H9 (cell line): ENCODE data around the gene DNAH8. TPM values are rescaled to one million over a fixed set of nuclear protein-coding genes. Genes with fewer than 3 reads are reported as not detected.

ENCODE experiments used
- DNase-seq: peaks from one replicate; pipeline ENCODE4 v3.0.0-alpha.2; 2017
- H2AFZ ChIP-seq: one replicate; pipeline ENCODE4 v1.6.1; 2013; ENCODE audit warnings: mild to moderate bottlenecking, low read length, control low read depth, moderate library complexity
- H2AK5ac ChIP-seq: 2 replicates; pipeline ENCODE4 v1.6.1; 2013; ENCODE audit warnings: low read length, control low read depth, mixed read lengths; ENCODE audit not compliant: insufficient read length
- H2BK120ac ChIP-seq: one replicate; pipeline ENCODE4 v1.6.1; 2013; ENCODE audit warnings: low read depth, mild to moderate bottlenecking, low read length, control low read depth, inconsistent platforms; ENCODE audit not compliant: poor library complexity, severe bottlenecking
- H2BK12ac ChIP-seq: 2 replicates; pipeline ENCODE4 v1.6.1; 2013; ENCODE audit warnings: low read length, control low read depth, mixed read lengths, low read depth; ENCODE audit not compliant: insufficient read length
- H2BK15ac ChIP-seq: 2 replicates; pipeline ENCODE4 v1.6.1; 2013; ENCODE audit warnings: low read depth, low read length, control low read depth
- H2BK20ac ChIP-seq: one replicate; pipeline ENCODE4 v1.6.1; 2013; ENCODE audit warnings: low read depth, mild to moderate bottlenecking, low read length, control low read depth, inconsistent platforms; ENCODE audit not compliant: poor library complexity, severe bottlenecking
- H2BK5ac ChIP-seq: 2 replicates; pipeline ENCODE4 v1.6.1; 2013; ENCODE audit warnings: low read length, control low read depth, mixed read lengths; ENCODE audit not compliant: insufficient read length
- H3K14ac ChIP-seq: 2 replicates; pipeline ENCODE4 v1.6.1; 2013; ENCODE audit warnings: low read length, control low read depth; ENCODE audit not compliant: insufficient read depth
- H3K18ac ChIP-seq: 2 replicates; pipeline ENCODE4 v1.6.1; 2013; ENCODE audit warnings: low read depth, mild to moderate bottlenecking, mixed read lengths, low read length, control low read depth; ENCODE audit not compliant: insufficient read length
- H3K23ac ChIP-seq: 2 replicates; pipeline ENCODE4 v1.6.1; 2013; ENCODE audit warnings: low read length, control low read depth, mixed read lengths, low read depth; ENCODE audit not compliant: insufficient read length
- H3K23me2 ChIP-seq: 2 replicates; pipeline ENCODE4 v1.6.1; 2013; ENCODE audit warnings: low read depth, mild to moderate bottlenecking, mixed read lengths, low read length, control low read depth; ENCODE audit not compliant: insufficient read length, poor library complexity, severe bottlenecking
- H3K27ac ChIP-seq: 2 replicates; pipeline ENCODE4 v1.5.1; 2013; ENCODE audit warnings: low read length, control low read depth, mixed read lengths, low read depth; ENCODE audit not compliant: insufficient read length
- H3K27me3 ChIP-seq: 2 replicates; pipeline ENCODE4 v1.6.1; 2013; ENCODE audit warnings: low read length, control low read depth, inconsistent platforms; ENCODE audit not compliant: insufficient read depth
- H3K4ac ChIP-seq: 2 replicates; pipeline ENCODE4 v1.6.1; 2013; ENCODE audit warnings: low read depth, mild to moderate bottlenecking, control low read depth, inconsistent platforms, low read length, moderate library complexity
- H3K4me1 ChIP-seq: 2 replicates; pipeline ENCODE4 v1.6.1; 2013; ENCODE audit warnings: low read length, control low read depth, inconsistent platforms; ENCODE audit not compliant: insufficient read depth
- H3K4me2 ChIP-seq: 2 replicates; pipeline ENCODE4 v1.6.1; 2013; ENCODE audit warnings: low read length, control low read depth, mixed read lengths; ENCODE audit not compliant: insufficient read length, insufficient read depth
- H3K56ac ChIP-seq: 2 replicates; pipeline ENCODE4 v1.6.1; 2013; ENCODE audit warnings: low read depth, mild to moderate bottlenecking, mixed read lengths, low read length, control low read depth; ENCODE audit not compliant: insufficient read length
- H3K79me1 ChIP-seq: 2 replicates; pipeline ENCODE4 v1.6.1; 2013; ENCODE audit warnings: low read depth, mild to moderate bottlenecking, moderate library complexity, low read length, control low read depth, inconsistent platforms; ENCODE audit not compliant: insufficient read depth, poor library complexity, severe bottlenecking
- H3K79me2 ChIP-seq: 2 replicates; pipeline ENCODE4 v1.6.1; 2013; ENCODE audit warnings: low read length, control low read depth, inconsistent platforms; ENCODE audit not compliant: insufficient read depth
- H3K9ac ChIP-seq: 2 replicates; pipeline ENCODE4 v1.6.1; 2013; ENCODE audit warnings: low read length, control low read depth, mixed read lengths; ENCODE audit not compliant: insufficient read length; ENCODE audit errors: extremely low read depth
- H3K9me3 ChIP-seq: one replicate; pipeline ENCODE4 v1.6.1; 2013; ENCODE audit warnings: low read depth, low read length, inconsistent platforms; ENCODE audit not compliant: control insufficient read depth
- H3T11ph ChIP-seq: one replicate; pipeline ENCODE4 v1.6.1; 2013; ENCODE audit warnings: mild to moderate bottlenecking, low read length, control low read depth, inconsistent platforms
- H4K20me1 ChIP-seq: one replicate; pipeline ENCODE4 v1.6.1; 2013; ENCODE audit not compliant: control insufficient read depth, insufficient read length, insufficient read depth
- H4K5ac ChIP-seq: 2 replicates; pipeline ENCODE4 v1.6.1; 2013; ENCODE audit warnings: low read depth, mild to moderate bottlenecking, mixed read lengths, low read length, control low read depth; ENCODE audit not compliant: insufficient read length
- H4K8ac ChIP-seq: replicated peaks from 2 replicates; pipeline ENCODE4 v1.6.1; 2013; ENCODE audit warnings: low read length, control low read depth, mixed read lengths, low read depth; ENCODE audit not compliant: insufficient read length
- H4K91ac ChIP-seq: 2 replicates; pipeline ENCODE4 v1.6.1; 2013; ENCODE audit warnings: low read depth, mild to moderate bottlenecking, moderate library complexity, mixed read lengths, low read length, control low read depth; ENCODE audit not compliant: insufficient read length
- H3K27ac Mint-ChIP-seq, 3 experiments: 2 replicates in 2 of 3; 3 replicates in 1 of 3; pipeline ENCODE4 v1.8.0; 2020 to 2021; ENCODE audit warnings: mixed read lengths in 3 of 3, mild to moderate bottlenecking in 1 of 3, moderate library complexity in 1 of 3
- H3K27me3 Mint-ChIP-seq: 2 replicates; pipeline ENCODE4 v1.8.0; 2021; ENCODE audit warnings: low read depth, mild to moderate bottlenecking, moderate library complexity, mixed read lengths
- H3K36me3 Mint-ChIP-seq, 3 experiments: 2 replicates in 2 of 3; 3 replicates in 1 of 3; pipeline ENCODE4 v1.8.0; 2020 to 2021; ENCODE audit warnings: low read depth in 3 of 3, mixed read lengths in 3 of 3; ENCODE audit not compliant: insufficient read depth in 1 of 3
- H3K4me1 Mint-ChIP-seq, 2 experiments: 2 replicates each; pipeline ENCODE4 v1.8.0; 2020; ENCODE audit warnings: mixed read lengths in 2 of 2
- H3K4me3 Mint-ChIP-seq, 2 experiments: 2 replicates in 1 of 2; 3 replicates in 1 of 2; pipeline ENCODE4 v1.8.0; 2020 to 2021; ENCODE audit warnings: mild to moderate bottlenecking in 2 of 2, mixed read lengths in 2 of 2, moderate library complexity in 1 of 2
- H3K9me3 Mint-ChIP-seq, 2 experiments: 2 replicates in 1 of 2; 3 replicates in 1 of 2; pipeline ENCODE4 v1.8.0; 2020; ENCODE audit warnings: mild to moderate bottlenecking in 2 of 2, mixed read lengths in 2 of 2, moderate library complexity in 1 of 2
- CTCF ChIP-seq: fragments of 200-600 bp; sonication (generic); conservative IDR thresholded peaks from 3 replicates; pipeline ENCODE4 v1.8.0; 2021; ENCODE audit warnings: antibody characterized with exemption, mild to moderate bottlenecking
- WGBS: extraction: QIAGEN DNeasy Blood & Tissue Kit; methylation state at CpG from one replicate; pipeline ENCODE4 v1.1.7; 2013; ENCODE audit warnings: missing lambda C conversion rate, low lambda C conversion rate, mixed read lengths; ENCODE audit not compliant: insufficient read length; ENCODE audit errors: extremely low coverage; 5-methylcytosine and 5-hydroxymethylcytosine counted together
- total RNA-seq: library from RNA; stranded (reverse); gene quantifications from 2 replicates; pipeline ENCODE4 v1.2.1, GENCODE V29; 2021

Gene DNAH8
- total RNA-seq, 1 experiment from 2014 or later: not detected

DNA sequence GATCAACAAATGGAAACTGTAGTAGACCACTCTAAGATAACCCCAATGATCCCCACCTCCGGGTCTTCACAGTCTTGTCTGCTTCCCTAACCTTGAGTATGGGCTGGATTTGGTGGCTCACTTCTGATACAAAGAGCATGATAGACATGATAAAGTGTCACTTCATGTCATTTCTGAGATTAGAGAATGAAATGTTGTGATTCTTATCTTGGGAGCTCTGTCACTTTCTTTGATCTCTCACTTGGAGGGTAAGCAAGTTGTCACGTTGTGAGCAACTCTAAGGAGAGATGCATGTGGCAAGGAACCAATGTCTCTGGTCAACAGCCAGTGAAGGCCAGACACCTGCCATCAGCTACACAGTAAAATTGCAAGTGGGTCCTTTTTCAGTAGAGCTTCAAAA lies 9.2 kb upstream of the DNAH8 start:
- Histone ChIP-seq H2BK5ac (no peak overlapping the region), H3K9me3 (no peaks in the 10 kb centered on the region), H2BK12ac (no peak overlapping the region), H4K91ac (no peak overlapping the region), H2AK5ac (no peak overlapping the region), H3K27ac (no peak overlapping the region), H2AFZ (no peak overlapping the region), H2BK20ac (no peak overlapping the region), H3K4me1 (no peaks in the 10 kb centered on the region), H3K14ac (no peak overlapping the region), H4K8ac (no peak overlapping the region), H3K27me3 (no peaks in the 10 kb centered on the region), H3K18ac (no peak overlapping the region), H3K56ac (no peak overlapping the region), H3T11ph (no peak overlapping the region), H3K4me2 (no peak overlapping the region), H3K23ac (no peak overlapping the region), H3K9ac (no peak overlapping the region), H3K4ac (no peak overlapping the region), H3K23me2 (peaks cover 6% of the 10 kb centered on the region), H3K79me2 (peaks cover 8% of the 10 kb centered on the region; the same call in 1 of the 2 replicates), H2BK120ac (no peak overlapping the region), H4K20me1 (no peaks in the 10 kb centered on the region), H4K5ac (no peak overlapping the region), H2BK15ac (no peak overlapping the region), H3K79me1 (no peaks in the 10 kb centered on the region)
- no peak overlapping the region for H3K27ac Mint-ChIP-seq
- peaks cover 13% of the 10 kb centered on the region for H3K27me3 Mint-ChIP-seq
- no peak overlapping the region for H3K4me3 Mint-ChIP-seq
- no peak for DNase-seq
- TF ChIP-seq CTCF: no peak
- H3K9me3 Mint-ChIP-seq: peaks cover 3 to 20% of the 10 kb centered on the region in 2 experiments
- no CpG with 5 or more reads among the region's 2 CpGs for WGBS
- H3K4me1 Mint-ChIP-seq: peaks cover 3% of the 10 kb centered on the region in 2 experiments; a peak in 3 of 4 replicates
- peaks cover 17 to 22% (median 19%) of the 10 kb centered on the region in 3 experiments for H3K36me3 Mint-ChIP-seq
